Hematopoietic multipotent progenitor cell treated with erythropoietin and hydrocortisone succinate and interleukin-3 and kit ligand, for 4 days (in vitro differentiated cells): Measurements from ENCODE around the gene DAO.
A peak's percentile ranks its signal among the peaks of the same experiment; 100 is the strongest.

ENCODE experiments used
- DNase-seq: peaks from one replicate; pipeline ENCODE4 v3.0.0-alpha.2; 2015

DAO gene

GRCh38 chr12:108928695-108929094 is 48.8 kb downstream of the DAO start:
- no peak for DNase-seq

DNA sequence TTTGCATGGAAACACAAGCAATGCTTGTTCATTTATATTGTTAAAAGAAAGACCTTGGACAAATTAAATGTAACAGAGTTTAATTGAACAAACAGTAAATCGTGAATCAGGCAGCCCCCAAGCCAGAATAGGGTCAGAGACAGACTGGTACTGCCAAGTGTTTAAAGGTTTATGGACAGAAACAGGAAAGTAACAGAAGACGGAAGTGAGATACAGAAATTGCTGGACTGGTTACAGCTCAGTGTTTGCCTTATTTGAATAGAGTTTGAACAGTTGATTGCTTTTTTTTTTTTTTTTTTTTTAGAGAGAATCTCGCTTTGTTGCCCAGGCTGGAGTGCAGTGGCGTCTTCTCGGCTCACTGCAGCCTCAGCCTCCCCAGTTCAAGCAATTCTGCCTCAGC is 50.3 kb downstream of the DAO start:
- peak; percentile 39 for DNase-seq

DNA sequence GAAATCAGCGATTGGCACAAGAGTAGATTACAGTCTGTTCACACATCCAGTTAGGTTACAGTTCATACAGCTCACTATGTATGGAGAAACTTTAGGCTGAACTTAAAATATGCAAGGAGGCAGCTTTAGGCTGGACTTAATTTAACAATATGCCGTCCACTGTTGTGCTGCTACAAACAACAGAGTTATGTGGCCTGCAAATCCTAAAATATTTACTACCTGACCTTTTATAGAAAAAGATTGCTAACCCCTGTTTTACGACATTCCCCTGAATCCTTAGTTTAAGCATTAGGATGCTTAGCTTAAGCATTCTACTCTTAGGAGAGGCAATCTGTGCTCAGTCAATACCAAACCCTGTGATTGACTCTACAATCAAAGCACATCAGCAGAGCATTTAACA is 50.9 kb downstream of the DAO start:
- DNase-seq: no peak

DNA sequence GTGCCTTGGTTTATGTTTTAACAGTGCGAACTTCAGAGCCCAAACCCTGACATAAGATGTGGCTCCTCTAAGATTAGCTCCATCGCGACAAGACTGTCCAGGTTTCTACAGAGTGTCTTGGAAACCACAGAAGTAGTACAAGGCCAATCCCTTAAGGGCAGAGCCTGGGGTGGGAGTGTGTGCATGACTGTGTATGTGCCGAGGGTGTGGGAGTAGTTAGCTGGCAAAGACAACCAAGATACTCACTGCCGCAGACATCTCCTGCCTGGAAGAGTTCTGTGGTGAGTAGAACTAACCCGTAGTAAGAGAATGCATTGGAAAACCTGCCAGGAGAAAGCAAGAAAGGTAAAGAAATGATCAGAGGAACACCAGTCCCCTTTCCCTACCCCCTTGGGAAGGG is 54.1 kb downstream of the DAO start:
- DNase-seq: no peak

- DNase-seq: no peak
These were observed 55.4 kb downstream of the DAO start for GRCh38 chr12:108935159-108935763.

- no peak for DNase-seq
These were observed 58.5 kb downstream of the DAO start for GRCh38 chr12:108938247-108938924.

DNA sequence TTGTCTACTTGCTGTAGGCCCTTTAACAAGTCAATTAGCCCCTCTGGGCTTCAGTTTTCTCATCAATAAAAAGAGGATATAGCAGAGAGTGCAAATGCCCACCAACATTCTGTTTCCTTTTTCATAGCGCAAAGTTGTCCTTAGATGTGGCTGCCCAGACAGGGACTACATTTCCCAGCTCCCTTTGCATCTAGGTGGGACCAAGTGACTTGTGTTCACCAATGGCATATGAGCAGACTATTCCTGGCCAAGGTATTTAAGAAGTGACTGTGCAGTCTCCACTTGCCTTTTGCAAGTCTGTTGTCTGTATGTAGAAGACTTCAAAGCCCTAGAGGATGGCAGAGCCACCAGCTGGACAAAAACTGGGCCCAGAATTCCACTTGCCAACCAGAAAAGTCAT is 59.7 kb downstream of the DAO start:
- DNase-seq: peak; percentile 57

GRCh38 chr12:108940138-108940537 is 60.2 kb downstream of the DAO start:
- no peak for DNase-seq

DNA sequence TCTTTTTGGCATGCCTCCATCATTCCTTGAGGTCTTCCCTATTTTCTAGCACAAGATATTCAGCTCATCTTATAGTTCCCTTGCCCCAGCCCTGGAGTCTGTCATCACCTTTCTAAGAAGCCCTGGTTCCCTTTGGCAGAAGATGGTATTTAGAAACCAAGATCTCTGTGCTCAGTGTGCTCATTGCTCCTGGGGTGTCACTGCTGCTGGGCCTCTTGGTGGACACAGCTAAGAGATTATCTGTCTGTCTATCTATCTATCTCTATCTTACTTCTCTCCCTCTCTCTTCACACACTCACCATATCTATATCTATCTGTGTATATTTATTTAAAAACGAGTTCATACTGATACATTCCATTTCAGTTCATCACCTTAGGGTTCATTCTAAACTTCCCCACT is 67.2 kb downstream of the DAO start:
- DNase-seq: no peak

- no peak for DNase-seq
These were observed 68.5 kb downstream of the DAO start for GRCh38 chr12:108948367-108948766.

DNA sequence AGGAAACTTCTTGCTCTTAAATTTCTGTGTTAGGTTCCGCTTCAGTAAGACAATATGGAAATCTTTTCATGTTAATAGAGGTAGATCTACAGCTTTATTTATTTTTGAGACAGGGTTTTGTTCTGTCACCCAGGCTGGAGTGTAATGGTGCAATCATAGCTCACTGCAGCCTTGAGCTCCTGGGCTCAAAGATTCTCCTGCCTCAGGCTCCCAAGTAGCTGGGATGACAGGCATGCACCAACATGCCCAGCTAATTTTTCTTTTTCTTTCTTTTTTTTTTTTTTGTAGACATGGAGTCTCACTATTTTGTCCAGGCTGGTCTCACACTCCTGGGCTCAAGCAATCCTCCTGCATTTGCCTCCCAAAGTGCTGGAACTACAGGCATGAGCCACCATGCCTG is 70.1 kb downstream of the DAO start:
- no peak for DNase-seq
